Loucy (cell line): Measurements from ENCODE around the gene TCEAL2.
"Not testable (repeated sequence)": the region's sequence is repeated elsewhere in the genome, so short reads cannot be mapped to it uniquely, and the experiment has no call there.

Experiments
- H2AFZ ChIP-seq: fragments of 200-600 bp; sonication (generic); 2 replicates; pipeline ENCODE4 v1.6.0; 2016; ENCODE audit warnings: antibody characterized with exemption, mild to moderate bottlenecking, low read length, moderate library complexity
- H3F3A ChIP-seq: fragments of 200-600 bp; 2 replicates; pipeline ENCODE4 v1.6.0; 2016; ENCODE audit warnings: antibody characterized with exemption, low read depth, mild to moderate bottlenecking
- H3K27me3 ChIP-seq: fragments of 200-600 bp; sonication (generic); 2 replicates; pipeline ENCODE4 v1.6.1; 2014; ENCODE audit warnings: low read length, mild to moderate bottlenecking; ENCODE audit not compliant: insufficient read depth, poor library complexity, severe bottlenecking
- H3K36me3 ChIP-seq: fragments of 200-600 bp; sonication (generic); 2 replicates; pipeline ENCODE4 v1.6.1; 2016; ENCODE audit warnings: low read length; ENCODE audit not compliant: insufficient read depth
- H3K4me1 ChIP-seq: fragments of 200-600 bp; sonication (generic); 2 replicates; pipeline ENCODE4 v1.5.1; 2014; ENCODE audit warnings: low read length, mild to moderate bottlenecking; ENCODE audit not compliant: insufficient read depth, poor library complexity, severe bottlenecking
- H3K4me2 ChIP-seq: fragments of 200-600 bp; sonication (generic); 2 replicates; pipeline ENCODE4 v1.6.0; 2014; ENCODE audit warnings: antibody characterized with exemption, low read length, low read depth, mild to moderate bottlenecking; ENCODE audit not compliant: poor library complexity, severe bottlenecking
- H3K4me3 ChIP-seq: fragments of 200-600 bp; sonication (generic); 2 replicates; pipeline ENCODE4 v1.5.1; 2014; ENCODE audit warnings: low read length, mild to moderate bottlenecking, mixed read lengths; ENCODE audit not compliant: poor library complexity, severe bottlenecking
- H3K79me2 ChIP-seq: fragments of 200-600 bp; sonication (generic); 2 replicates; pipeline ENCODE4 v1.6.1; 2014; ENCODE audit warnings: low read length; ENCODE audit not compliant: insufficient read depth
- H3K9ac ChIP-seq: fragments of 200-600 bp; sonication (generic); 2 replicates; pipeline ENCODE4 v1.6.0; 2014; ENCODE audit warnings: mild to moderate bottlenecking, low read depth, low read length, moderate library complexity; ENCODE audit not compliant: poor library complexity, severe bottlenecking
- H3K9me2 ChIP-seq: fragments of 200-600 bp; sonication (generic); replicated peaks from 2 replicates; pipeline ENCODE4 v1.6.1; 2016; ENCODE audit warnings: low read depth, low read length, mixed read lengths
- H3K9me3 ChIP-seq: fragments of 200-600 bp; sonication (generic); 2 replicates; pipeline ENCODE4 v1.6.1; 2014; ENCODE audit warnings: mild to moderate bottlenecking, antibody characterized with exemption, low read length, low read depth; ENCODE audit not compliant: insufficient read depth
- H4K20me1 ChIP-seq: fragments of 200-600 bp; sonication (generic); 2 replicates; pipeline ENCODE4 v1.6.0; 2014; ENCODE audit warnings: antibody characterized with exemption, low read length, mild to moderate bottlenecking; ENCODE audit not compliant: insufficient read depth, poor library complexity, severe bottlenecking
- CTCF ChIP-seq: fragments of 200-600 bp; sonication (generic); conservative IDR thresholded peaks from 2 replicates; pipeline ENCODE4 v1.5.1; 2014; ENCODE audit warnings: mild to moderate bottlenecking, antibody characterized with exemption, low read length
- EZH2phosphoT487 ChIP-seq: fragments of 200-600 bp; IDR thresholded peaks from 2 replicates; pipeline ENCODE4 v1.6.1; 2018; ENCODE audit warnings: antibody characterized with exemption, mild to moderate bottlenecking, moderate library complexity, borderline replicate concordance

Gene TCEAL2

GRCh38 chrX:102129473-102129872, 4.0 kb downstream of the TCEAL2 start:
- H2AFZ ChIP-seq, result no peak overlapping the region
- no peak for TF ChIP-seq EZH2phosphoT487
- TF ChIP-seq CTCF, result peak; percentile 54
- no peaks in the 10 kb centered on the region for H3K4me1 ChIP-seq
- H3K79me2 ChIP-seq, result no peaks in the 10 kb centered on the region
- no peaks in the 10 kb centered on the region for H3F3A ChIP-seq
- no peaks in the 10 kb centered on the region for H3K27me3 ChIP-seq
- H3K36me3 ChIP-seq, result no peaks in the 10 kb centered on the region
- H3K9ac ChIP-seq, result no peak overlapping the region
- no peaks in the 10 kb centered on the region for H4K20me1 ChIP-seq
- H3K4me2 ChIP-seq, result no peak overlapping the region
- no peaks in the 10 kb centered on the region for H3K9me2 ChIP-seq
- no peak overlapping the region for H3K4me3 ChIP-seq
- H3K9me3 ChIP-seq, result no peaks in the 10 kb centered on the region

- H3K36me3 ChIP-seq, result no peaks in the 10 kb centered on the region
- no peaks in the 10 kb centered on the region for H3K27me3 ChIP-seq
- H3K4me3 ChIP-seq, result no peak overlapping the region
- H3K79me2 ChIP-seq, result no peaks in the 10 kb centered on the region
- no peak overlapping the region for H2AFZ ChIP-seq
- no peaks in the 10 kb centered on the region for H4K20me1 ChIP-seq
- no peaks in the 10 kb centered on the region for H3K9me2 ChIP-seq
- H3K4me2 ChIP-seq, result no peak overlapping the region
- no peak for TF ChIP-seq CTCF
- TF ChIP-seq EZH2phosphoT487, result no peak
- no peaks in the 10 kb centered on the region for H3K9me3 ChIP-seq
- H3K9ac ChIP-seq, result no peak overlapping the region
- no peaks in the 10 kb centered on the region for H3K4me1 ChIP-seq
- H3F3A ChIP-seq, result no peaks in the 10 kb centered on the region
These were observed 12.6 kb downstream of the TCEAL2 start for GRCh38 chrX:102138064-102138463.

GRCh38 chrX:102140876-102141275, 15.4 kb downstream of the TCEAL2 start:
- not testable (repeated sequence) for H3K9ac ChIP-seq, H3K9me2 ChIP-seq, H3K4me3 ChIP-seq, H2AFZ ChIP-seq, H3K27me3 ChIP-seq, H3F3A ChIP-seq, H4K20me1 ChIP-seq, H3K4me2 ChIP-seq, H3K9me3 ChIP-seq, H3K79me2 ChIP-seq, H3K4me1 ChIP-seq, H3K36me3 ChIP-seq

GRCh38 chrX:102141631-102142030, 16.2 kb downstream of the TCEAL2 start:
- not testable (repeated sequence) for H3K9me3 ChIP-seq, H3K4me2 ChIP-seq, H3K9me2 ChIP-seq, H3K9ac ChIP-seq, H3K4me1 ChIP-seq, H3F3A ChIP-seq, H3K27me3 ChIP-seq, H3K36me3 ChIP-seq, H4K20me1 ChIP-seq, H3K79me2 ChIP-seq, H2AFZ ChIP-seq, H3K4me3 ChIP-seq

- H3K4me1 ChIP-seq, H3K4me2 ChIP-seq, H3K9ac ChIP-seq, H3F3A ChIP-seq, H4K20me1 ChIP-seq, H3K36me3 ChIP-seq, H3K79me2 ChIP-seq, H3K4me3 ChIP-seq, H2AFZ ChIP-seq, H3K9me3 ChIP-seq, H3K27me3 ChIP-seq, H3K9me2 ChIP-seq: not testable (repeated sequence)
These were observed 16.8 kb downstream of the TCEAL2 start, which contains the start of gene TCEAL6 for GRCh38 chrX:102142274-102142673. Gene TCEAL6, minus strand, starts transcription at chrX:102142481.
